ENCODE data around the gene GPS1.

Gene GPS1

GRCh38 chr17:82061047-82061925 is 9.6 kb downstream of the GPS1 start:
- no peak for DNase-seq

GRCh38 chr17:82062076-82062983 is 10.6 kb downstream of the GPS1 start:
- no peak for DNase-seq

- DNase-seq = no peak
Measured at GRCh38 chr17:82062984-82063368, 11.3 kb downstream of the GPS1 start.

- no peak for DNase-seq
Measured at GRCh38 chr17:82063424-82064415, 12.0 kb downstream of the GPS1 start.

- DNase-seq = no peak
Measured at GRCh38 chr17:82064433-82065192, 12.9 kb downstream of the GPS1 start.

- DNase-seq = peak; percentile 45 to 48
Measured at GRCh38 chr17:82065193-82065637, 13.5 kb downstream of the GPS1 start.

- DNase-seq = peak; percentile 68 to 72
Measured at GRCh38 chr17:82065638-82066303, 14.1 kb downstream of the GPS1 start, which contains the start of gene DUS1L. TSS of gene DUS1L (minus strand) at chr17:82065804. CDS start at chr17:82065059, 745 bp downstream.

- DNase-seq = no peak
Measured at GRCh38 chr17:82070611-82071010, 18.9 kb downstream of the GPS1 start.

GRCh38 chr17:82072827-82073226 is 21.1 kb downstream of the GPS1 start:
- no peak for DNase-seq

GRCh38 chr17:82073446-82073845 is 21.7 kb downstream of the GPS1 start:
- no peak for DNase-seq

GRCh38 chr17:82076018-82076784 is 24.5 kb downstream of the GPS1 start:
- no peak for DNase-seq

- no peak for DNase-seq
Measured at GRCh38 chr17:82076785-82077591, 25.3 kb downstream of the GPS1 start.

- no peak for DNase-seq
Measured at GRCh38 chr17:82077617-82078358, 26.1 kb downstream of the GPS1 start.

GRCh38 chr17:82078433-82078832 is 26.7 kb downstream of the GPS1 start:
- DNase-seq = no peak

GRCh38 chr17:82079001-82079677 is 27.4 kb downstream of the GPS1 start:
- no peak for DNase-seq

GRCh38 chr17:82080048-82080788 is 28.5 kb downstream of the GPS1 start:
- DNase-seq = no peak

All from activated CD4-positive, alpha-beta T cell treated with anti-CD3 and anti-CD28 coated beads for 4 hours (primary cell).